ENCODE data around the gene FBXO34.

DNA sequence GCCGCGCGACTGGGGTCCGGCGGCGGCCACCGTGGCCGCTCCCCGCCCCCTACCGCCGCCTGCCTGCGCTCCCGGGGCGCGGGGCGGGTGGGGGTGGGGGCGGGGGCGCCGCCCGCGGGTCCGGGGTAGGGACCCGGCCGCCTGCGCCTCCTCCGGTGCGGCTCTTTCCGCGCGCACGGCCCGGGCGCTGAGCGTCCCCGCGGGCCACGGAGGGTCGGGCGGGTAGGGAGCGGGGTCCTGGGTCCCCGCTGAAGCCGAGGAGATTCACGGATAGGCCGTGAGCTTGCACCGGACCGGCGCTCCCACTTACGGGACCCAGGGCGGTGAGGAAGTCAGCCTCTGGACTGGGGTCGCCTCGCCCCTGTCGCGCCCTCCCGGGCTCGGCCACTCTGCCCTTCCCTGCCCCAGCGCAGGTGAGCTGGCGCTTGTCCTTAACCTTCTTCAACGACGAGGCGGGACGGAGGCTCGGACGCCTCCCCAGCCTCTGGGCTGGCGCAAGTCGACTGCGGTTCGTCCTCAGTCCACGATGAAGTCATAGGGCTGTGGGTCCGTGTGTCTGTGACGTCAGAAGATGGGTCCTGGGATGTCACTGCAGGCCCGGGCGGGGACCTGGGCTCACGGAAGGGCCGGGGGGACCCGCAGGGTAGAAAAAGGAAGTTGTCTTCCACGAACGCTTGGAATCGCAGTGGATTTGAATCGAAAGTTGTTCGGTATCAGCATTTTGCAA lies 514 bp downstream of the FBXO34 start:
- no peak for TF ChIP-seq LARP7 (IDR thresholded peaks at IDR 0.05)
- TF ChIP-seq, protein P1, sequence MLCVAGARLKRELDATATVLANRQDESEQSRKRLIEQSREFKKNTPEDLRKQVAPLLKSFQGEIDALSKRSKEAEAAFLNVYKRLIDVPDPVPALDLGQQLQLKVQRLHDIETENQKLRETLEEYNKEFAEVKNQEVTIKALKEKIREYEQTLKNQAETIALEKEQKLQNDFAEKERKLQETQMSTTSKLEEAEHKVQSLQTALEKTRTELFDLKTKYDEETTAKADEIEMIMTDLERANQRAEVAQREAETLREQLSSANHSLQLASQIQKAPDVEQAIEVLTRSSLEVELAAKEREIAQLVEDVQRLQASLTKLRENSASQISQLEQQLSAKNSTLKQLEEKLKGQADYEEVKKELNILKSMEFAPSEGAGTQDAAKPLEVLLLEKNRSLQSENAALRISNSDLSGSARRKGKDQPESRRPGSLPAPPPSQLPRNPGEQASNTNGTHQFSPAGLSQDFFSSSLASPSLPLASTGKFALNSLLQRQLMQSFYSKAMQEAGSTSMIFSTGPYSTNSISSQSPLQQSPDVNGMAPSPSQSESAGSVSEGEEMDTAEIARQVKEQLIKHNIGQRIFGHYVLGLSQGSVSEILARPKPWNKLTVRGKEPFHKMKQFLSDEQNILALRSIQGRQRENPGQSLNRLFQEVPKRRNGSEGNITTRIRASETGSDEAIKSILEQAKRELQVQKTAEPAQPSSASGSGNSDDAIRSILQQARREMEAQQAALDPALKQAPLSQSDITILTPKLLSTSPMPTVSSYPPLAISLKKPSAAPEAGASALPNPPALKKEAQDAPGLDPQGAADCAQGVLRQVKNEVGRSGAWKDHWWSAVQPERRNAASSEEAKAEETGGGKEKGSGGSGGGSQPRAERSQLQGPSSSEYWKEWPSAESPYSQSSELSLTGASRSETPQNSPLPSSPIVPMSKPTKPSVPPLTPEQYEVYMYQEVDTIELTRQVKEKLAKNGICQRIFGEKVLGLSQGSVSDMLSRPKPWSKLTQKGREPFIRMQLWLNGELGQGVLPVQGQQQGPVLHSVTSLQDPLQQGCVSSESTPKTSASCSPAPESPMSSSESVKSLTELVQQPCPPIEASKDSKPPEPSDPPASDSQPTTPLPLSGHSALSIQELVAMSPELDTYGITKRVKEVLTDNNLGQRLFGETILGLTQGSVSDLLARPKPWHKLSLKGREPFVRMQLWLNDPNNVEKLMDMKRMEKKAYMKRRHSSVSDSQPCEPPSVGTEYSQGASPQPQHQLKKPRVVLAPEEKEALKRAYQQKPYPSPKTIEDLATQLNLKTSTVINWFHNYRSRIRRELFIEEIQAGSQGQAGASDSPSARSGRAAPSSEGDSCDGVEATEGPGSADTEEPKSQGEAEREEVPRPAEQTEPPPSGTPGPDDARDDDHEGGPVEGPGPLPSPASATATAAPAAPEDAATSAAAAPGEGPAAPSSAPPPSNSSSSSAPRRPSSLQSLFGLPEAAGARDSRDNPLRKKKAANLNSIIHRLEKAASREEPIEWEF (CRISPR knock-in tag; IDR thresholded peaks at IDR 0.05) = no peak
- TF ChIP-seq NFIC (IDR thresholded peaks at IDR 0.05) = no peak
- TF ChIP-seq SMARCE1 (IDR thresholded peaks at IDR 0.05) = no peak
- no peak for TF ChIP-seq STAG1 (CRISPR knock-in tag; IDR thresholded peaks at IDR 0.05; ENCODE audit: borderline replicate concordance)
- TF ChIP-seq MEF2A (IDR thresholded peaks at IDR 0.05; ENCODE audit: control insufficient read depth, low read depth, low read length) = no peak
- TF ChIP-seq, protein P2, sequence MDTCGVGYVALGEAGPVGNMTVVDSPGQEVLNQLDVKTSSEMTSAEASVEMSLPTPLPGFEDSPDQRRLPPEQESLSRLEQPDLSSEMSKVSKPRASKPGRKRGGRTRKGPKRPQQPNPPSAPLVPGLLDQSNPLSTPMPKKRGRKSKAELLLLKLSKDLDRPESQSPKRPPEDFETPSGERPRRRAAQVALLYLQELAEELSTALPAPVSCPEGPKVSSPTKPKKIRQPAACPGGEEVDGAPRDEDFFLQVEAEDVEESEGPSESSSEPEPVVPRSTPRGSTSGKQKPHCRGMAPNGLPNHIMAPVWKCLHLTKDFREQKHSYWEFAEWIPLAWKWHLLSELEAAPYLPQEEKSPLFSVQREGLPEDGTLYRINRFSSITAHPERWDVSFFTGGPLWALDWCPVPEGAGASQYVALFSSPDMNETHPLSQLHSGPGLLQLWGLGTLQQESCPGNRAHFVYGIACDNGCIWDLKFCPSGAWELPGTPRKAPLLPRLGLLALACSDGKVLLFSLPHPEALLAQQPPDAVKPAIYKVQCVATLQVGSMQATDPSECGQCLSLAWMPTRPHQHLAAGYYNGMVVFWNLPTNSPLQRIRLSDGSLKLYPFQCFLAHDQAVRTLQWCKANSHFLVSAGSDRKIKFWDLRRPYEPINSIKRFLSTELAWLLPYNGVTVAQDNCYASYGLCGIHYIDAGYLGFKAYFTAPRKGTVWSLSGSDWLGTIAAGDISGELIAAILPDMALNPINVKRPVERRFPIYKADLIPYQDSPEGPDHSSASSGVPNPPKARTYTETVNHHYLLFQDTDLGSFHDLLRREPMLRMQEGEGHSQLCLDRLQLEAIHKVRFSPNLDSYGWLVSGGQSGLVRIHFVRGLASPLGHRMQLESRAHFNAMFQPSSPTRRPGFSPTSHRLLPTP (IDR thresholded peaks at IDR 0.05; ENCODE audit: borderline replicate concordance, extremely low read depth, insufficient read length) = no peak
- peak; percentile 60 for TF ChIP-seq TBP (optimal IDR thresholded peaks at IDR 0.05; ENCODE audit: low read depth, low read length)
- TF ChIP-seq, protein P3, sequence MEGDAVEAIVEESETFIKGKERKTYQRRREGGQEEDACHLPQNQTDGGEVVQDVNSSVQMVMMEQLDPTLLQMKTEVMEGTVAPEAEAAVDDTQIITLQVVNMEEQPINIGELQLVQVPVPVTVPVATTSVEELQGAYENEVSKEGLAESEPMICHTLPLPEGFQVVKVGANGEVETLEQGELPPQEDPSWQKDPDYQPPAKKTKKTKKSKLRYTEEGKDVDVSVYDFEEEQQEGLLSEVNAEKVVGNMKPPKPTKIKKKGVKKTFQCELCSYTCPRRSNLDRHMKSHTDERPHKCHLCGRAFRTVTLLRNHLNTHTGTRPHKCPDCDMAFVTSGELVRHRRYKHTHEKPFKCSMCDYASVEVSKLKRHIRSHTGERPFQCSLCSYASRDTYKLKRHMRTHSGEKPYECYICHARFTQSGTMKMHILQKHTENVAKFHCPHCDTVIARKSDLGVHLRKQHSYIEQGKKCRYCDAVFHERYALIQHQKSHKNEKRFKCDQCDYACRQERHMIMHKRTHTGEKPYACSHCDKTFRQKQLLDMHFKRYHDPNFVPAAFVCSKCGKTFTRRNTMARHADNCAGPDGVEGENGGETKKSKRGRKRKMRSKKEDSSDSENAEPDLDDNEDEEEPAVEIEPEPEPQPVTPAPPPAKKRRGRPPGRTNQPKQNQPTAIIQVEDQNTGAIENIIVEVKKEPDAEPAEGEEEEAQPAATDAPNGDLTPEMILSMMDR (IDR thresholded peaks at IDR 0.05 in 2 of 3, conservative IDR thresholded peaks at IDR 0.05 in 1 of 3; ENCODE audit: insufficient read depth in 2 of 3, low read depth in 1 of 3, low read length in 3 of 3) = no peak
